GM12878 (cell line): ENCODE data around the gene CEP135. TPM values are rescaled to one million over a fixed set of nuclear protein-coding genes. Genes with fewer than 3 reads are reported as not detected.
A peak's percentile ranks its signal among the peaks of the same experiment; 100 is the strongest.

Experiments
- BHLHE40 ChIP-seq, 2 experiments: fragments of 450-650 bp in 1 of 2; IDR thresholded peaks; 2 replicates each; pipeline ENCODE4 v1.6.1; 2011 to 2017; ENCODE audit warnings: low read depth in 2 of 2, borderline replicate concordance in 1 of 2, improper control_type of control experiment in 1 of 2, low read length in 1 of 2, mild to moderate bottlenecking in 1 of 2
- CBFB ChIP-seq: IDR thresholded peaks from 2 replicates; pipeline ENCODE4 v1.6.1; 2016; ENCODE audit warnings: antibody characterized with exemption, low read depth
- CHD1 ChIP-seq: IDR thresholded peaks from 2 replicates; pipeline ENCODE4 v1.6.1; 2012; ENCODE audit warnings: low read depth, low read length, improper control_type of control experiment
- EZH2 ChIP-seq: IDR thresholded peaks from 2 replicates; pipeline ENCODE4 v1.6.1; 2012; ENCODE audit warnings: low read depth, mild to moderate bottlenecking, control low read depth, inconsistent platforms, low read length, borderline replicate concordance; ENCODE audit not compliant: control insufficient read depth
- GATAD2B ChIP-seq: fragments of 450-650 bp; conservative IDR thresholded peaks from 2 replicates; pipeline ENCODE4 v1.6.1; 2017; ENCODE audit warnings: low read depth, mild to moderate bottlenecking, moderate library complexity
- MEF2A ChIP-seq: IDR thresholded peaks from 2 replicates; pipeline ENCODE4 v1.6.1; 2011; ENCODE audit warnings: low read depth, mild to moderate bottlenecking, low read length, moderate library complexity; ENCODE audit not compliant: insufficient read depth
- NR2C1 ChIP-seq: fragments of 450-650 bp; IDR thresholded peaks from 2 replicates; pipeline ENCODE4 v1.6.1; 2017; ENCODE audit warnings: antibody characterized with exemption, mild to moderate bottlenecking, moderate library complexity
- NR2F1 ChIP-seq: fragments of 450-650 bp; conservative IDR thresholded peaks from 2 replicates; pipeline ENCODE4 v1.6.1; 2017; ENCODE audit warnings: mild to moderate bottlenecking
- RAD21 ChIP-seq: IDR thresholded peaks from 2 replicates; pipeline ENCODE4 v1.6.1; 2011; ENCODE audit warnings: mild to moderate bottlenecking, low read depth, low read length, moderate library complexity; ENCODE audit not compliant: insufficient read depth
- SP1 ChIP-seq: IDR thresholded peaks from one replicate; pipeline ENCODE4 v1.6.1; 2011; ENCODE audit warnings: low read depth, low read length
- SREBF1 ChIP-seq: IDR thresholded peaks from 2 replicates; pipeline ENCODE4 v1.6.1; 2012; ENCODE audit warnings: mild to moderate bottlenecking, low read length
- SREBF2 ChIP-seq: IDR thresholded peaks from 2 replicates; pipeline ENCODE4 v1.6.1; 2012; ENCODE audit warnings: mild to moderate bottlenecking, low read length
- TBL1XR1 ChIP-seq: IDR thresholded peaks from 2 replicates; pipeline ENCODE4 v1.6.1; 2012; ENCODE audit warnings: low read depth, low read length, improper control_type of control experiment
- WRNIP1 ChIP-seq: IDR thresholded peaks from 2 replicates; pipeline ENCODE4 v1.6.1; 2011; ENCODE audit warnings: low read depth, low read length, improper control_type of control experiment, borderline replicate concordance
- polyA plus RNA-seq, 11 experiments: library from polyadenylated mRNA; depleted of rRNA in 4 of 11; unstranded in 6 of 11; stranded (reverse) in 5 of 11; fragments of >200 nt; fragmentation: Nextera tagmentation in 4 of 11; fragmentation: Illumina TruSeq in 1 of 11; extraction: Ambion mirVana in 4 of 11; extraction: Trizol in 1 of 11; gene quantifications; 1 replicate in 1 of 11; 2 replicates in 10 of 11; pipeline versions ENCODE4 v1.2.1 to v1.2.3, GENCODE V29; 2011 to 2016; ENCODE audit warnings: inconsistent platforms in 2 of 11, missing spikeins in 2 of 11, low read depth in 1 of 11
- total RNA-seq, 4 experiments: library from RNA; depleted of rRNA in 3 of 4; stranded (reverse); fragments of >200 nt in 3 of 4; fragmentation: Illumina TruSeq in 1 of 4; extraction: Trizol in 1 of 4; gene quantifications; 2 replicates each; pipeline versions ENCODE4 v1.2.1 to v1.2.3, GENCODE V29; 2013 to 2021
- TF ChIP-seq, protein P1 (sequence below), 3 experiments: IDR thresholded peaks in 2 of 3; conservative IDR thresholded peaks in 1 of 3; 2 replicates each; pipeline ENCODE4 v1.5.1; 2011; ENCODE audit warnings: low read depth in 3 of 3, low read length in 3 of 3, mild to moderate bottlenecking in 3 of 3, control low read depth in 2 of 3, moderate library complexity in 2 of 3, inconsistent platforms in 1 of 3, mixed read lengths in 1 of 3; ENCODE audit not compliant: control insufficient read depth in 2 of 3, insufficient read depth in 1 of 3; ENCODE audit errors: extremely low read depth in 1 of 3

Gene CEP135
- total and polyA plus RNA-seq, 10 of the 15 experiments (the other 5 are each of a cell fraction or from before 2014, with no cell fraction given), result 2.9 to 13.6 (median 10.1) TPM

GRCh38 chr4:55948726-55949481, at the start of gene CEP135 (continued):
- no peak for TF ChIP-seq NR2C1
- TF ChIP-seq, protein P1, sequence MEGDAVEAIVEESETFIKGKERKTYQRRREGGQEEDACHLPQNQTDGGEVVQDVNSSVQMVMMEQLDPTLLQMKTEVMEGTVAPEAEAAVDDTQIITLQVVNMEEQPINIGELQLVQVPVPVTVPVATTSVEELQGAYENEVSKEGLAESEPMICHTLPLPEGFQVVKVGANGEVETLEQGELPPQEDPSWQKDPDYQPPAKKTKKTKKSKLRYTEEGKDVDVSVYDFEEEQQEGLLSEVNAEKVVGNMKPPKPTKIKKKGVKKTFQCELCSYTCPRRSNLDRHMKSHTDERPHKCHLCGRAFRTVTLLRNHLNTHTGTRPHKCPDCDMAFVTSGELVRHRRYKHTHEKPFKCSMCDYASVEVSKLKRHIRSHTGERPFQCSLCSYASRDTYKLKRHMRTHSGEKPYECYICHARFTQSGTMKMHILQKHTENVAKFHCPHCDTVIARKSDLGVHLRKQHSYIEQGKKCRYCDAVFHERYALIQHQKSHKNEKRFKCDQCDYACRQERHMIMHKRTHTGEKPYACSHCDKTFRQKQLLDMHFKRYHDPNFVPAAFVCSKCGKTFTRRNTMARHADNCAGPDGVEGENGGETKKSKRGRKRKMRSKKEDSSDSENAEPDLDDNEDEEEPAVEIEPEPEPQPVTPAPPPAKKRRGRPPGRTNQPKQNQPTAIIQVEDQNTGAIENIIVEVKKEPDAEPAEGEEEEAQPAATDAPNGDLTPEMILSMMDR (IDR thresholded peaks at IDR 0.05 in 2 of 3, conservative IDR thresholded peaks at IDR 0.05 in 1 of 3; ENCODE audit: control insufficient read depth in 2 of 3, extremely low read depth in 1 of 3, insufficient read depth in 1 of 3, low read depth in 3 of 3, low read length in 3 of 3), result peak; percentile 88 to 99 (median 93); a peak in 5 of 6 replicates
- TF ChIP-seq MEF2A, result peak; percentile 63; the same call in 1 of the 2 replicates
- TF ChIP-seq WRNIP1, result peak; percentile 56; the same call in 1 of the 2 replicates
- TF ChIP-seq TBL1XR1, result peak; percentile 25; the same call in 1 of the 2 replicates
- TF ChIP-seq SREBF1, result 0 out of 2 replicates have a peak, but pooled peaks have one; percentile 8
- TF ChIP-seq SP1, result no peak
- peak; percentile 98 for TF ChIP-seq NR2F1
- TF ChIP-seq GATAD2B, result peak; percentile 97
- peak; percentile 63 to 89; a peak in 3 of 4 replicates for TF ChIP-seq BHLHE40 (IDR thresholded peaks at IDR 0.05; ENCODE audit: borderline replicate concordance in 1 of 2, low read depth in 2 of 2, low read length in 1 of 2)
- no peak for TF ChIP-seq CHD1
- TF ChIP-seq EZH2, result no peak
- peak; percentile 78 for TF ChIP-seq RAD21
- TF ChIP-seq SREBF2, result no peak
- TF ChIP-seq CBFB, result no peak
